A549 (cell line): ENCODE measurements around the gene ZNF431. TPM values are rescaled to one million over a fixed set of nuclear protein-coding genes. Genes with fewer than 3 reads are reported as not detected.

ENCODE experiments used
- ATAC-seq, 2 experiments: fragments of 200-7000 bp in 1 of 2; fragments of >200 bp in 1 of 2; cut with Nextera tagmentation in 1 of 2; cut with Tn5 transposase in 1 of 2; 3 replicates each; pipeline versions ENCODE4 v1.8.0 to v1.9.1; 2018 to 2020; ENCODE audit warnings: mild to moderate bottlenecking in 1 of 2, moderate library complexity in 1 of 2
- CTCF ChIA-PET: fragments of 300-600 bp; sonication (Branson Sonifier 250); formaldehyde crosslinking; extraction: SDS; loops from one replicate; lab custom pipeline; 2021; ENCODE audit warnings: antibody characterized with exemption, inconsistent platforms; lab: Yijun Ruan, JAX
- POLR2A ChIA-PET: fragments of 350-600 bp; formaldehyde crosslinking; extraction: SDS; loops from one replicate; lab custom pipeline; 2021; ENCODE audit warnings: antibody characterized with exemption, inconsistent platforms; lab: Yijun Ruan, JAX
- DNase-seq, 2 experiments: peaks; one replicate each; pipeline versions ENCODE4 v3.0.0 to v3.0.0-alpha.2; 2011 to 2016; ENCODE audit warnings: low read depth in 1 of 2, low spot score in 1 of 2
- FAIRE-seq: peaks from 2 replicates; lab custom pipeline; 2011; peaks lifted over from hg19 to GRCh38; lab: Jason Lieb, UNC
- H3K27ac ChIP-seq, 2 experiments: fragments of >200 bp; sonication (Bioruptor Twin); formaldehyde crosslinking; 3 replicates each; pipeline ENCODE4 v1.5.1; 2016 to 2017
- H3K4me1 ChIP-seq: fragments of >200 bp; sonication (Bioruptor Twin); formaldehyde crosslinking; 3 replicates; pipeline ENCODE4 v1.6.1; 2016
- H3K4me2 ChIP-seq: fragments of >200 bp; sonication (Bioruptor Twin); formaldehyde crosslinking; 3 replicates; pipeline ENCODE4 v1.6.1; 2016
- H3K4me3 ChIP-seq: fragments of >200 bp; sonication (Bioruptor Twin); formaldehyde crosslinking; 3 replicates; pipeline ENCODE4 v1.5.1; 2016
- H3K9me3 ChIP-seq: fragments of >200 bp; sonication (Bioruptor Twin); formaldehyde crosslinking; 3 replicates; pipeline ENCODE4 v1.6.1; 2016
- BHLHE40 ChIP-seq: IDR thresholded peaks from 2 replicates; pipeline ENCODE4 v1.6.1; 2012; ENCODE audit warnings: low read depth, low read length, inconsistent platforms
- CBX2 ChIP-seq: fragments of 200-600 bp; sonication (generic); IDR thresholded peaks from 2 replicates; pipeline ENCODE4 v1.6.1; 2016; ENCODE audit warnings: low read depth, mild to moderate bottlenecking, borderline replicate concordance
- CBX8 ChIP-seq: fragments of 200-600 bp; sonication (generic); IDR thresholded peaks from 2 replicates; pipeline ENCODE4 v1.6.1; 2016
- EHMT2 ChIP-seq: fragments of 200-600 bp; sonication (generic); IDR thresholded peaks from 2 replicates; pipeline ENCODE4 v1.6.1; 2016; ENCODE audit warnings: antibody characterized with exemption, low read depth, mild to moderate bottlenecking, moderate library complexity
- FOSB ChIP-seq: fragments of 250-450 bp; sonication (Bioruptor Pico); IDR thresholded peaks from 2 replicates; pipeline ENCODE4 v1.5.0; 2020; ENCODE audit warnings: mild to moderate bottlenecking, moderate library complexity
- GATA3 ChIP-seq: IDR thresholded peaks from 2 replicates; pipeline ENCODE4 v1.6.1; 2012; ENCODE audit warnings: borderline replicate concordance
- HOXA7 ChIP-seq: fragments of 250-450 bp; sonication (Bioruptor Pico); IDR thresholded peaks from 2 replicates; pipeline ENCODE4 v1.5.0; 2020; ENCODE audit warnings: mild to moderate bottlenecking, moderate library complexity
- HOXB5 ChIP-seq: fragments of 250-450 bp; sonication (Bioruptor Pico); IDR thresholded peaks from 2 replicates; pipeline ENCODE4 v1.5.0; 2020; ENCODE audit warnings: mild to moderate bottlenecking, moderate library complexity
- JUN ChIP-seq, 2 experiments: fragments of >200 bp; sonication (Bioruptor Twin); formaldehyde crosslinking; IDR thresholded peaks; 2 replicates in 1 of 2; 3 replicates in 1 of 2; pipeline ENCODE4 v1.6.1; 2016 to 2017
- MAZ ChIP-seq: fragments of 150-350 bp; IDR thresholded peaks from 2 replicates; pipeline ENCODE4 v1.6.1; 2014; ENCODE audit warnings: antibody characterized with exemption, low read depth, low read length, borderline replicate concordance
- NPAS2 ChIP-seq: fragments of 250-450 bp; sonication (Bioruptor Pico); IDR thresholded peaks from 2 replicates; pipeline ENCODE4 v1.8.0; 2022; ENCODE audit warnings: mild to moderate bottlenecking, moderate library complexity, borderline replicate concordance
- PHF8 ChIP-seq: fragments of 200-600 bp; sonication (generic); IDR thresholded peaks from 2 replicates; pipeline ENCODE4 v1.6.1; 2016; ENCODE audit warnings: low read depth, mild to moderate bottlenecking, antibody characterized with exemption, moderate library complexity, borderline replicate concordance
- POLR2AphosphoS2 ChIP-seq: conservative IDR thresholded peaks from 2 replicates; pipeline ENCODE4 v1.6.1; 2012; ENCODE audit warnings: low read length, improper control_type of control experiment, inconsistent platforms
- RARB ChIP-seq: fragments of 250-450 bp; sonication (Bioruptor Pico); IDR thresholded peaks from 2 replicates; pipeline ENCODE4 v1.8.0; 2021; ENCODE audit warnings: mild to moderate bottlenecking, moderate library complexity
- RCOR1 ChIP-seq: fragments of 150-350 bp; IDR thresholded peaks from 2 replicates; pipeline ENCODE4 v1.6.1; 2014; ENCODE audit warnings: antibody characterized with exemption, low read length, low read depth
- ZC3H11A ChIP-seq: fragments of 450-650 bp; IDR thresholded peaks from 2 replicates; pipeline ENCODE4 v1.6.1; 2014; ENCODE audit warnings: antibody characterized with exemption, mild to moderate bottlenecking
- ZFP36 ChIP-seq: fragments of 450-650 bp; IDR thresholded peaks from 2 replicates; pipeline ENCODE4 v1.6.1; 2014; ENCODE audit warnings: borderline replicate concordance; ENCODE audit not compliant: partially characterized antibody
- WGBS: methylation state at CpG from one replicate; pipeline ENCODE4 v1.1.6; 2017; ENCODE audit errors: missing lambda C conversion rate; 5-methylcytosine and 5-hydroxymethylcytosine counted together
- polyA plus RNA-seq, 4 experiments: library from polyadenylated mRNA; depleted of rRNA in 3 of 4; stranded (reverse); fragments of >200 nt; fragmentation: RNase III in 1 of 4; extraction: RNeasy Plus Mini Kit Qiagen cat#74134 plus additional on column Dnase treatment in 1 of 4; gene quantifications; 2 replicates in 3 of 4; 3 replicates in 1 of 4; pipeline ENCODE4 v1.2.3, GENCODE V29; 2011 to 2017
- TF ChIP-seq, protein P1 (sequence below): fragments of 450-650 bp; IDR thresholded peaks from 2 replicates; pipeline ENCODE4 v1.6.1; 2014; ENCODE audit warnings: antibody characterized with exemption
- TF ChIP-seq, protein P2 (sequence below): fragments of >200 bp; sonication (Bioruptor Twin); formaldehyde crosslinking; IDR thresholded peaks from 3 replicates; pipeline ENCODE4 v1.6.1; 2016
- TF ChIP-seq, protein P3 (sequence below): IDR thresholded peaks from 2 replicates; pipeline ENCODE4 v1.6.1; 2012; ENCODE audit warnings: low read depth, borderline replicate concordance
- TF ChIP-seq, protein P4 (sequence below): fragments of 250-450 bp; sonication (Bioruptor Pico); IDR thresholded peaks from 2 replicates; pipeline ENCODE4 v1.5.0; 2020; ENCODE audit warnings: low read depth, mild to moderate bottlenecking, moderate library complexity
- TF ChIP-seq, protein P5 (sequence below): fragments of >200 bp; sonication (Bioruptor Twin); formaldehyde crosslinking; IDR thresholded peaks from 2 replicates; pipeline ENCODE4 v1.6.1; 2016

Gene ZNF431
- polyA plus RNA-seq, 2 of the 4 experiments (the other 2 are of a cell fraction), result 4.0 to 4.6 TPM

DNA sequence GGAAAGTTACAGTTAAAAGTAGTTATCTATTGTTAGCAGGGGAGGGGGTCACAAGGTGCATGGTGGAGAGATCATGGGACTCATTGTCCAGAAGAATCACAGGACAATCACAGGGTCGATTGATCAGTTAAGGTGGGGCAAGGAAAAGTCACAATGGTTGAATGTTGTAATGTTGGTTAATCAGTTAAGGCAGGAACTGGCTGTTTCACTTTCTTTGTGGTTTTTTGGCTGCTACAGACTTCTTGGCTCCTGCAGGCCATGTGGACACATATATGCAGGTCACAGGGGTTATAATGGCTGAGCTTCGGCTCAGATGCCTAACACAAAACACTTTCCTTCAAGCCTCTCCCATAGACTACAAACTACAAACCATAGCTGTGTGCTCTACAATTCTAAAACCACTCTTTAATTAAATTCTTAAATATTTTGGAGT lies 6.9 kb upstream of the ZNF431 start:
- no peaks in the 10 kb centered on the region for H3K9me3 ChIP-seq
- no peak overlapping the region for H3K27ac ChIP-seq
- ATAC-seq, result no peak
- H3K4me1 ChIP-seq, result no peaks in the 10 kb centered on the region
- 38% methylated on average over 2 of the region's 2 CpGs for WGBS
- H3K4me2 ChIP-seq, result no peak overlapping the region
- H3K4me3 ChIP-seq, result no peak overlapping the region
- POLR2A ChIA-PET, result no interaction called here
- CTCF ChIA-PET, result no interaction called here
- DNase-seq, result no peak
- TF ChIP-seq, protein P1, sequence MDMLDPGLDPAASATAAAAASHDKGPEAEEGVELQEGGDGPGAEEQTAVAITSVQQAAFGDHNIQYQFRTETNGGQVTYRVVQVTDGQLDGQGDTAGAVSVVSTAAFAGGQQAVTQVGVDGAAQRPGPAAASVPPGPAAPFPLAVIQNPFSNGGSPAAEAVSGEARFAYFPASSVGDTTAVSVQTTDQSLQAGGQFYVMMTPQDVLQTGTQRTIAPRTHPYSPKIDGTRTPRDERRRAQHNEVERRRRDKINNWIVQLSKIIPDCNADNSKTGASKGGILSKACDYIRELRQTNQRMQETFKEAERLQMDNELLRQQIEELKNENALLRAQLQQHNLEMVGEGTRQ, result no peak
- TF ChIP-seq EHMT2 (no peak), GATA3 (no peak), CBX2 (no peak), POLR2AphosphoS2 (no peak)
- TF ChIP-seq, protein P2, sequence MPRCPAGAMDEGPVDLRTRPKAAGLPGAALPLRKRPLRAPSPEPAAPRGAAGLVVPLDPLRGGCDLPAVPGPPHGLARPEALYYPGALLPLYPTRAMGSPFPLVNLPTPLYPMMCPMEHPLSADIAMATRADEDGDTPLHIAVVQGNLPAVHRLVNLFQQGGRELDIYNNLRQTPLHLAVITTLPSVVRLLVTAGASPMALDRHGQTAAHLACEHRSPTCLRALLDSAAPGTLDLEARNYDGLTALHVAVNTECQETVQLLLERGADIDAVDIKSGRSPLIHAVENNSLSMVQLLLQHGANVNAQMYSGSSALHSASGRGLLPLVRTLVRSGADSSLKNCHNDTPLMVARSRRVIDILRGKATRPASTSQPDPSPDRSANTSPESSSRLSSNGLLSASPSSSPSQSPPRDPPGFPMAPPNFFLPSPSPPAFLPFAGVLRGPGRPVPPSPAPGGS, result no peak
- no peak for FAIRE-seq

DNA sequence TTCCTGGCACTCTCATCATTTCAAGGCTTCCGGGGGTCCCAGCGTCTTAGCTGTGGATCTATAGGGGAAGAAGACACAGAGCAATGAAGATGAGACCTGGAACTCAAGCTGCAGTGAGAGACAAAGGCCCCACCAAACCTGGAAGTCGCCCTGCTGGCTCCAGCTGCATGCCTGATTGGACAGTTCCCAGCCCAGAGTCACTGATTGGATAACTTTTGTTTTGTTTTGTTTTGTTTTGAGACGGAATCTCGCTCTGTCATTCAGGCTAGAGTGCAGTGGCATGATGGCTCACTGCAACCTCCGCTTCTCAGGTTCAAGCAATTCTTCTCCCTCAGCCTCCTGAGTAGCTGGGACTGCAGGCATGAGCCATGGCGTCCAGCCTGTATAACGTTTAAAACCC lies 6.4 kb upstream of the ZNF431 start:
- CTCF ChIA-PET, result no interaction called here
- H3K4me2 ChIP-seq, result no peak overlapping the region
- no peak overlapping the region for H3K27ac ChIP-seq
- POLR2A ChIA-PET, result no interaction called here
- DNase-seq (no peak), ATAC-seq (no peak), FAIRE-seq (no peak)
- no peak overlapping the region for H3K4me3 ChIP-seq
- no peaks in the 10 kb centered on the region for H3K9me3 ChIP-seq
- WGBS, result 19% methylated on average over 8 of the region's 8 CpGs
- H3K4me1 ChIP-seq, result no peaks in the 10 kb centered on the region
- TF ChIP-seq, protein P3, sequence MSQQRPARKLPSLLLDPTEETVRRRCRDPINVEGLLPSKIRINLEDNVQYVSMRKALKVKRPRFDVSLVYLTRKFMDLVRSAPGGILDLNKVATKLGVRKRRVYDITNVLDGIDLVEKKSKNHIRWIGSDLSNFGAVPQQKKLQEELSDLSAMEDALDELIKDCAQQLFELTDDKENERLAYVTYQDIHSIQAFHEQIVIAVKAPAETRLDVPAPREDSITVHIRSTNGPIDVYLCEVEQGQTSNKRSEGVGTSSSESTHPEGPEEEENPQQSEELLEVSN, result no peak
- TF ChIP-seq, protein P2, result no peak
- TF ChIP-seq MAZ (no peak), RARB (CRISPR knock-in tag) (no peak), RCOR1 (no peak), ZC3H11A (no peak), PHF8 (no peak), HOXA7 (CRISPR knock-in tag) (no peak), NPAS2 (CRISPR knock-in tag) (no peak), CBX8 (no peak), HOXB5 (CRISPR knock-in tag) (no peak), FOSB (CRISPR knock-in tag) (no peak), BHLHE40 (no peak), ZFP36 (no peak), JUN (IDR thresholded peaks at IDR 0.05) (no peak)
- TF ChIP-seq, protein P4, sequence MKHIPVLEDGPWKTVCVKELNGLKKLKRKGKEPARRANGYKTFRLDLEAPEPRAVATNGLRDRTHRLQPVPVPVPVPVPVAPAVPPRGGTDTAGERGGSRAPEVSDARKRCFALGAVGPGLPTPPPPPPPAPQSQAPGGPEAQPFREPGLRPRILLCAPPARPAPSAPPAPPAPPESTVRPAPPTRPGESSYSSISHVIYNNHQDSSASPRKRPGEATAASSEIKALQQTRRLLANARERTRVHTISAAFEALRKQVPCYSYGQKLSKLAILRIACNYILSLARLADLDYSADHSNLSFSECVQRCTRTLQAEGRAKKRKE (CRISPR knock-in tag), result no peak
- TF ChIP-seq, protein P5, sequence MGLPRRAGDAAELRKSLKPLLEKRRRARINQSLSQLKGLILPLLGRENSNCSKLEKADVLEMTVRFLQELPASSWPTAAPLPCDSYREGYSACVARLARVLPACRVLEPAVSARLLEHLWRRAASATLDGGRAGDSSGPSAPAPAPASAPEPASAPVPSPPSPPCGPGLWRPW, result no peak
- TF ChIP-seq, all 56 proteins: peak for 0
